Gastrocnemius medialis (tissue), 4 donors: Measurements from ENCODE around the gene C12orf50.

ENCODE experiments used
- POLR2A ChIP-seq, 2 donors: fragments of 450-650 bp; IDR thresholded peaks; one replicate each; pipeline ENCODE4 v1.6.1; 2017; ENCODE audit warnings: antibody characterized with exemption in 2 of 2, mild to moderate bottlenecking in 2 of 2, moderate library complexity in 2 of 2
- TF ChIP-seq, protein P1 (sequence below), 5 experiments: fragments of 450-650 bp in 3 of 5; fragments of 200-600 bp in 2 of 5; sonication (generic) in 2 of 5; IDR thresholded peaks in 4 of 5; conservative IDR thresholded peaks in 1 of 5; 1 replicate in 4 of 5; 2 replicates in 1 of 5; pipeline ENCODE4 v1.5.1; 2016 to 2019; ENCODE audit warnings: antibody characterized with exemption in 5 of 5, mild to moderate bottlenecking in 3 of 5, moderate library complexity in 3 of 5

GRCh38 chr12:88001327-88001726, 27.9 kb downstream of the C12orf50 start:
- TF ChIP-seq, protein P1, sequence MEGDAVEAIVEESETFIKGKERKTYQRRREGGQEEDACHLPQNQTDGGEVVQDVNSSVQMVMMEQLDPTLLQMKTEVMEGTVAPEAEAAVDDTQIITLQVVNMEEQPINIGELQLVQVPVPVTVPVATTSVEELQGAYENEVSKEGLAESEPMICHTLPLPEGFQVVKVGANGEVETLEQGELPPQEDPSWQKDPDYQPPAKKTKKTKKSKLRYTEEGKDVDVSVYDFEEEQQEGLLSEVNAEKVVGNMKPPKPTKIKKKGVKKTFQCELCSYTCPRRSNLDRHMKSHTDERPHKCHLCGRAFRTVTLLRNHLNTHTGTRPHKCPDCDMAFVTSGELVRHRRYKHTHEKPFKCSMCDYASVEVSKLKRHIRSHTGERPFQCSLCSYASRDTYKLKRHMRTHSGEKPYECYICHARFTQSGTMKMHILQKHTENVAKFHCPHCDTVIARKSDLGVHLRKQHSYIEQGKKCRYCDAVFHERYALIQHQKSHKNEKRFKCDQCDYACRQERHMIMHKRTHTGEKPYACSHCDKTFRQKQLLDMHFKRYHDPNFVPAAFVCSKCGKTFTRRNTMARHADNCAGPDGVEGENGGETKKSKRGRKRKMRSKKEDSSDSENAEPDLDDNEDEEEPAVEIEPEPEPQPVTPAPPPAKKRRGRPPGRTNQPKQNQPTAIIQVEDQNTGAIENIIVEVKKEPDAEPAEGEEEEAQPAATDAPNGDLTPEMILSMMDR (IDR thresholded peaks at IDR 0.05 in 4 of 5, conservative IDR thresholded peaks at IDR 0.05 in 1 of 5), result no peak
- TF ChIP-seq POLR2A (IDR thresholded peaks at IDR 0.05), result no peak
